HEK293T (cell line): Measurements from ENCODE around the gene FCGR1A.
"Not testable (repeated sequence)": the region's sequence is repeated elsewhere in the genome, so short reads cannot be mapped to it uniquely, and the experiment has no call there.

Experiments used
- BHLHE40 ChIP-seq: fragments of 450-650 bp; IDR thresholded peaks from 2 replicates; pipeline ENCODE4 v1.6.1; 2016; ENCODE audit warnings: mild to moderate bottlenecking, moderate library complexity, borderline replicate concordance
- FOXK2 ChIP-seq: fragments of 450-650 bp; IDR thresholded peaks from 2 replicates; pipeline ENCODE4 v1.6.1; 2016; ENCODE audit warnings: mild to moderate bottlenecking
- LEF1 ChIP-seq: fragments of 450-650 bp; IDR thresholded peaks from 2 replicates; pipeline ENCODE4 v1.6.1; 2017; ENCODE audit warnings: mild to moderate bottlenecking, borderline replicate concordance
- NFRKB ChIP-seq: fragments of 450-650 bp; IDR thresholded peaks from 2 replicates; pipeline ENCODE4 v1.6.1; 2016; ENCODE audit warnings: mild to moderate bottlenecking, moderate library complexity
- SUZ12 ChIP-seq: fragments of 450-650 bp; IDR thresholded peaks from 2 replicates; pipeline ENCODE4 v1.6.1; 2016; ENCODE audit warnings: mild to moderate bottlenecking

DNA sequence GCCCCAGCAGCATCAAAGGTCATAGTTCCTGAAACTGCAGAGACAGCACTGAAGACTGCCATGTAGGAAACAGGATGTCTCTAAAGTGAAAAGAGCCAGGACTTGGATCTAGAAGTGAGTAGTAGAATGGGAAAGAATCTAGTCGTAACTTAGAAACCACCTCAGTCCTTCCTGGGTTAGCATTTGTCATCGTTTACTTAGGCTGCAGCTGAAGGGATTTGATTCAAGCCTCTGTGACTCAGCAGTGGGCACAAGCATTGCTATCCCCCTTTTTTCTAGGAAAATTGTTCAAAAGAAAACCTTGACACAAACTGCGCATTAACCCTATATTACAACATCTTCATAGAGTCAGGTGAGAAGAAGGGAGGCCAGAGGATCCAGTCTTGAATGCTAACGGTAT lies 11.8 kb upstream of the FCGR1A start:
- TF ChIP-seq BHLHE40, FOXK2, NFRKB, SUZ12, LEF1: not testable (repeated sequence)
